HepG2 (cell line): ENCODE data around the gene CHTF18. TPM values are rescaled to one million over a fixed set of nuclear protein-coding genes. Genes with fewer than 3 reads are reported as not detected.

Experiments used
- ATAC-seq: fragments of 200-7000 bp; cut with Tn5 transposase; 3 replicates; pipeline ENCODE4 v1.9.1; 2020; ENCODE audit warnings: mild to moderate bottlenecking, moderate library complexity
- BruUV-seq: library from RNA; stranded (reverse); fragments of 400-500 nt; replicated peaks from 2 replicates; lab custom pipeline; 2021; lab: Mats Ljungman, UMichigan
- CTCF ChIA-PET: fragments of 300-600 bp; formaldehyde crosslinking; extraction: SDS; loops from one replicate; lab custom pipeline; 2021; ENCODE audit warnings: low total read pairs, inconsistent platforms, low intra/inter-chr PET ratio; lab: Yijun Ruan, JAX
- POLR2A ChIA-PET: fragments of 350-600 bp; sonication (Branson Sonifier 250); formaldehyde crosslinking; loops from one replicate; lab custom pipeline; 2020; ENCODE audit warnings: antibody characterized with exemption, inconsistent platforms; lab: Yijun Ruan, JAX
- DNase-seq: peaks from one replicate; pipeline ENCODE4 v3.0.0-alpha.2; 2015; ENCODE audit warnings: low spot score
- FAIRE-seq: peaks from 3 replicates; lab custom pipeline; 2011; peaks lifted over from hg19 to GRCh38; lab: Jason Lieb, UNC
- H2AFZ ChIP-seq: one replicate; pipeline ENCODE4 v1.6.1; 2011; ENCODE audit warnings: low read length, inconsistent platforms
- H3K27ac ChIP-seq: fragments of 300-600 bp; 3 replicates; pipeline ENCODE4 v1.8.0; 2011; ENCODE audit warnings: mixed run types, mild to moderate bottlenecking, mixed read lengths, low read length, inconsistent platforms; ENCODE audit not compliant: insufficient read depth; ENCODE audit errors: extremely low read length
- H3K27me3 ChIP-seq, 2 experiments: fragments of 200-600 bp in 1 of 2; 2 replicates in 1 of 2; 3 replicates in 1 of 2; pipeline versions ENCODE4 v1.6.0 to v1.8.0; 2011; ENCODE audit warnings: low read length in 2 of 2, mild to moderate bottlenecking in 2 of 2, moderate library complexity in 2 of 2, inconsistent platforms in 1 of 2; ENCODE audit not compliant: insufficient read depth in 2 of 2, control insufficient read depth in 1 of 2
- H3K36me3 ChIP-seq, 2 experiments: fragments of 200-600 bp in 1 of 2; replicated peaks in 1 of 2; 2 replicates in 1 of 2; 3 replicates in 1 of 2; pipeline versions ENCODE4 v1.5.1 to v1.8.0; 2011; ENCODE audit warnings: low read length in 2 of 2, inconsistent platforms in 1 of 2; ENCODE audit not compliant: insufficient read depth in 2 of 2, control insufficient read depth in 1 of 2
- H3K4me1 ChIP-seq: 2 replicates; pipeline ENCODE4 v1.5.1; 2012; ENCODE audit warnings: low read length, inconsistent platforms; ENCODE audit not compliant: insufficient read depth
- H3K4me2 ChIP-seq: 2 replicates; pipeline ENCODE4 v1.6.0; 2011; ENCODE audit warnings: low read depth, low read length, inconsistent platforms
- H3K4me3 ChIP-seq, 3 experiments: fragments of 200-600 bp in 1 of 3; sonication (generic), shearing (Covaris generic) in 1 of 3; replicated peaks in 1 of 3; 2 replicates each; pipeline ENCODE4 v1.5.1; 2011 to 2016; ENCODE audit warnings: low read length in 3 of 3, inconsistent platforms in 2 of 3, low read depth in 2 of 3, mild to moderate bottlenecking in 2 of 3, control low read depth in 1 of 3, mixed read lengths in 1 of 3; ENCODE audit not compliant: insufficient read depth in 1 of 3
- H3K79me2 ChIP-seq: one replicate; pipeline ENCODE4 v1.6.1; 2011; ENCODE audit warnings: low read length, inconsistent platforms; ENCODE audit not compliant: insufficient read depth
- H3K9ac ChIP-seq: 2 replicates; pipeline ENCODE4 v1.6.0; 2011; ENCODE audit warnings: mild to moderate bottlenecking, low read depth, low read length, inconsistent platforms; ENCODE audit not compliant: insufficient read depth
- H3K9me3 ChIP-seq: 2 replicates; pipeline ENCODE4 v1.5.1; 2012; ENCODE audit warnings: mild to moderate bottlenecking, low read length
- H4K20me1 ChIP-seq: 2 replicates; pipeline ENCODE4 v1.6.0; 2011; ENCODE audit warnings: inconsistent platforms, mild to moderate bottlenecking, low read length, moderate library complexity; ENCODE audit not compliant: insufficient read depth
- LCORL ChIP-seq, 2 experiments: fragments of 450-650 bp in 1 of 2; sonication (generic) in 1 of 2; formaldehyde crosslinking in 1 of 2; IDR thresholded peaks; 2 replicates each; pipeline versions ENCODE4 v1.5.0 to v1.6.1; 2017 to 2020; ENCODE audit warnings: antibody characterized with exemption in 1 of 2, missing genetic modification reagents in 1 of 2
- NR2F2 ChIP-seq: IDR thresholded peaks from 2 replicates; pipeline ENCODE4 v1.6.1; 2012; ENCODE audit warnings: low read depth, inconsistent platforms, borderline replicate concordance
- PATZ1 ChIP-seq: sonication (generic); formaldehyde crosslinking; IDR thresholded peaks from 2 replicates; pipeline ENCODE4 v1.4.0; 2020; ENCODE audit warnings: missing genetic modification reagents
- SP140L ChIP-seq: sonication (generic); formaldehyde crosslinking; IDR thresholded peaks from 2 replicates; pipeline ENCODE4 v1.4.0; 2020; ENCODE audit warnings: missing genetic modification reagents, borderline replicate concordance
- TCF12 ChIP-seq, 2 experiments: fragments of 450-650 bp in 1 of 2; sonication (generic) in 1 of 2; formaldehyde crosslinking in 1 of 2; IDR thresholded peaks; 2 replicates each; pipeline versions ENCODE4 v1.6.1 to v1.8.0; 2017 to 2022; ENCODE audit warnings: antibody characterized with exemption in 1 of 2, mild to moderate bottlenecking in 1 of 2, missing genetic modification reagents in 1 of 2, moderate library complexity in 1 of 2
- ZNF883 ChIP-seq: sonication (generic); formaldehyde crosslinking; IDR thresholded peaks from 2 replicates; pipeline ENCODE4 v1.5.1; 2020; ENCODE audit warnings: mild to moderate bottlenecking, missing genetic modification reagents; ENCODE audit errors: not compliant biosample characterization
- WGBS: methylation state at CpG from one replicate; pipeline ENCODE4 v1.1.6; 2017; ENCODE audit warnings: low lambda C conversion rate; 5-methylcytosine and 5-hydroxymethylcytosine counted together
- in situ Hi-C: cut with HindIII; loops from 2 replicates; pipeline ENCODE4 v1.10.0; 2017; ENCODE audit warnings: low pct_unique_long_range_greater_than_20kb; ENCODE audit not compliant: extremely low pct_ligation_motif_present
- intact Hi-C: fragments of 100-400 bp; cut with micrococcal nuclease; formaldehyde crosslinking; loops from one replicate; pipeline ENCODE4 v1.10.0; 2022; ENCODE audit not compliant: unreplicated experiment
- polyA plus RNA-seq, 8 experiments: library from polyadenylated mRNA; depleted of rRNA in 3 of 8; stranded (reverse) in 7 of 8; unstranded in 1 of 8; fragments of >200 nt; fragmentation: Illumina TruSeq in 4 of 8; extraction: Trizol in 4 of 8; gene quantifications; 2 replicates each; pipeline versions ENCODE4 v1.2.1 to v1.2.3, GENCODE V29; 2011 to 2016; ENCODE audit warnings: low read depth in 4 of 8, missing spikeins in 1 of 8, mixed read lengths in 1 of 8; ENCODE audit not compliant: insufficient read depth in 1 of 8
- total RNA-seq, 5 experiments: library from RNA; depleted of rRNA; stranded (reverse); fragments of >200 nt; fragmentation: Illumina TruSeq; extraction: Trizol; gene quantifications; 2 replicates each; pipeline ENCODE4 v1.2.3, GENCODE V29; 2016; ENCODE audit warnings: low read depth in 1 of 5
- TF ChIP-seq, protein P1 (sequence below): sonication (generic); formaldehyde crosslinking; IDR thresholded peaks from 2 replicates; pipeline ENCODE4 v1.4.0; 2020; ENCODE audit warnings: mild to moderate bottlenecking, missing genetic modification reagents, borderline replicate concordance
- TF ChIP-seq, protein P2 (sequence below): sonication (generic); formaldehyde crosslinking; IDR thresholded peaks from 2 replicates; pipeline ENCODE4 v1.4.0; 2020; ENCODE audit warnings: missing genetic modification reagents, borderline replicate concordance

The CHTF18 gene
- total and polyA plus RNA-seq, 2 of the 13 experiments (the other 11 are each of a cell fraction or from before 2014, with no cell fraction given) = 8.6 to 22.9 TPM

GRCh38 chr16:765488-765865, 22.9 kb upstream of the CHTF18 start:
- POLR2A ChIA-PET = no interaction called here
- Histone ChIP-seq H3K79me2 (no peaks in the 10 kb centered on the region), H3K9me3 (no peaks in the 10 kb centered on the region), H3K27me3 (peaks cover 0 to 2% of the 10 kb centered on the region in 2 experiments; a peak in 3 of 5 replicates), H4K20me1 (no peaks in the 10 kb centered on the region)
- no peak for FAIRE-seq
- ATAC-seq = no peak
- TF ChIP-seq, protein P1, sequence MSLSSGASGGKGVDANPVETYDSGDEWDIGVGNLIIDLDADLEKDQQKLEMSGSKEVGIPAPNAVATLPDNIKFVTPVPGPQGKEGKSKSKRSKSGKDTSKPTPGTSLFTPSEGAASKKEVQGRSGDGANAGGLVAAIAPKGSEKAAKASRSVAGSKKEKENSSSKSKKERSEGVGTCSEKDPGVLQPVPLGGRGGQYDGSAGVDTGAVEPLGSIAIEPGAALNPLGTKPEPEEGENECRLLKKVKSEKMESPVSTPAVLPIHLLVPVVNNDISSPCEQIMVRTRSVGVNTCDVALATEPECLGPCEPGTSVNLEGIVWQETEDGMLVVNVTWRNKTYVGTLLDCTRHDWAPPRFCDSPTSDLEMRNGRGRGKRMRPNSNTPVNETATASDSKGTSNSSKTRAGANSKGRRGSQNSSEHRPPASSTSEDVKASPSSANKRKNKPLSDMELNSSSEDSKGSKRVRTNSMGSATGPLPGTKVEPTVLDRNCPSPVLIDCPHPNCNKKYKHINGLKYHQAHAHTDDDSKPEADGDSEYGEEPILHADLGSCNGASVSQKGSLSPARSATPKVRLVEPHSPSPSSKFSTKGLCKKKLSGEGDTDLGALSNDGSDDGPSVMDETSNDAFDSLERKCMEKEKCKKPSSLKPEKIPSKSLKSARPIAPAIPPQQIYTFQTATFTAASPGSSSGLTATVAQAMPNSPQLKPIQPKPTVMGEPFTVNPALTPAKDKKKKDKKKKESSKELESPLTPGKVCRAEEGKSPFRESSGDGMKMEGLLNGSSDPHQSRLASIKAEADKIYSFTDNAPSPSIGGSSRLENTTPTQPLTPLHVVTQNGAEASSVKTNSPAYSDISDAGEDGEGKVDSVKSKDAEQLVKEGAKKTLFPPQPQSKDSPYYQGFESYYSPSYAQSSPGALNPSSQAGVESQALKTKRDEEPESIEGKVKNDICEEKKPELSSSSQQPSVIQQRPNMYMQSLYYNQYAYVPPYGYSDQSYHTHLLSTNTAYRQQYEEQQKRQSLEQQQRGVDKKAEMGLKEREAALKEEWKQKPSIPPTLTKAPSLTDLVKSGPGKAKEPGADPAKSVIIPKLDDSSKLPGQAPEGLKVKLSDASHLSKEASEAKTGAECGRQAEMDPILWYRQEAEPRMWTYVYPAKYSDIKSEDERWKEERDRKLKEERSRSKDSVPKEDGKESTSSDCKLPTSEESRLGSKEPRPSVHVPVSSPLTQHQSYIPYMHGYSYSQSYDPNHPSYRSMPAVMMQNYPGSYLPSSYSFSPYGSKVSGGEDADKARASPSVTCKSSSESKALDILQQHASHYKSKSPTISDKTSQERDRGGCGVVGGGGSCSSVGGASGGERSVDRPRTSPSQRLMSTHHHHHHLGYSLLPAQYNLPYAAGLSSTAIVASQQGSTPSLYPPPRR = no peak
- TF ChIP-seq NR2F2 = no peak
- TF ChIP-seq PATZ1 (CRISPR knock-in tag) = no peak
- TF ChIP-seq SP140L (CRISPR knock-in tag) = no peak
- no peak for TF ChIP-seq TCF12 (IDR thresholded peaks at IDR 0.05)
- TF ChIP-seq TCF12 (CRISPR knock-in tag; IDR thresholded peaks at IDR 0.05) = no peak
- no peak for TF ChIP-seq LCORL (IDR thresholded peaks at IDR 0.05)
- TF ChIP-seq LCORL (CRISPR knock-in tag; IDR thresholded peaks at IDR 0.05) = no peak
- TF ChIP-seq ZNF883 = no peak
- TF ChIP-seq, protein P2, sequence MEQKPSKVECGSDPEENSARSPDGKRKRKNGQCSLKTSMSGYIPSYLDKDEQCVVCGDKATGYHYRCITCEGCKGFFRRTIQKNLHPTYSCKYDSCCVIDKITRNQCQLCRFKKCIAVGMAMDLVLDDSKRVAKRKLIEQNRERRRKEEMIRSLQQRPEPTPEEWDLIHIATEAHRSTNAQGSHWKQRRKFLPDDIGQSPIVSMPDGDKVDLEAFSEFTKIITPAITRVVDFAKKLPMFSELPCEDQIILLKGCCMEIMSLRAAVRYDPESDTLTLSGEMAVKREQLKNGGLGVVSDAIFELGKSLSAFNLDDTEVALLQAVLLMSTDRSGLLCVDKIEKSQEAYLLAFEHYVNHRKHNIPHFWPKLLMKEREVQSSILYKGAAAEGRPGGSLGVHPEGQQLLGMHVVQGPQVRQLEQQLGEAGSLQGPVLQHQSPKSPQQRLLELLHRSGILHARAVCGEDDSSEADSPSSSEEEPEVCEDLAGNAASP (CRISPR knock-in tag) = no peak
- TF ChIP-seq, all 625 proteins: peak for 0
- Histone ChIP-seq H3K27ac (no peak overlapping the region), H3K36me3 (no peaks in the 10 kb centered on the region), H3K9ac (no peak overlapping the region), H2AFZ (no peak overlapping the region), H3K4me1 (peaks cover 22% of the 10 kb centered on the region), H3K4me2 (no peak overlapping the region), H3K4me3 (no peak overlapping the region)
- WGBS = 89% methylated on average over 14 of the region's 29 CpGs
- CTCF ChIA-PET = no interaction called here
- BruUV-seq = no TSS peak
- in situ Hi-C loops (no loop called here), intact Hi-C loops (no loop called here)
- no peak for DNase-seq
